DOHH2 (cell line): ENCODE measurements around the gene TMEM186.

ENCODE experiments used
- CTCF ChIP-seq: fragments of 200-600 bp; sonication (generic); IDR thresholded peaks from one replicate; pipeline ENCODE4 v1.5.1; 2014; ENCODE audit warnings: antibody characterized with exemption, mild to moderate bottlenecking, low read depth, low read length; ENCODE audit not compliant: poor library complexity, severe bottlenecking
- EZH2phosphoT487 ChIP-seq: fragments of 200-600 bp; sonication (generic); IDR thresholded peaks from 2 replicates; pipeline ENCODE4 v1.6.1; 2017; ENCODE audit warnings: borderline replicate concordance, mild to moderate bottlenecking, antibody characterized with exemption, low read length, moderate library complexity, mixed read lengths

- TF ChIP-seq CTCF (no peak), EZH2phosphoT487 (no peak)
Measured at GRCh38 chr16:8822403-8822802, 25.0 kb upstream of the TMEM186 start.
